Head of caudate nucleus (tissue), 42 donors: ENCODE measurements around the gene CLIC5.

Source experiments
- DNase-seq, 42 donors: peaks; one replicate each; pipeline versions ENCODE4 v3.0.0 to v3.0.0-alpha.2; 2020 to 2021; ENCODE audit warnings: mixed read lengths in 7 of 42
- intact Hi-C: fragments of 100-400 bp; cut with DNase I; formaldehyde crosslinking; loops from one replicate; pipeline ENCODE4 v1.15.0; 2022

The CLIC5 gene

GRCh38 chr6:45972795-45973503 is 42.7 kb downstream of the CLIC5 start:
- no peak for DNase-seq
- intact Hi-C loops, result no loop called here

GRCh38 chr6:45971287-45971686 is 44.4 kb downstream of the CLIC5 start:
- intact Hi-C loops, result no loop called here

GRCh38 chr6:45970326-45970725 is 45.3 kb downstream of the CLIC5 start:
- intact Hi-C loops, result no loop called here
- no peak for DNase-seq

More at GRCh38 chr6:45971287-45971686, 44.4 kb downstream of the CLIC5 start:
- no peak for DNase-seq

GRCh38 chr6:45969883-45970282 is 45.8 kb downstream of the CLIC5 start:
- no peak for DNase-seq
- intact Hi-C loops, result no loop called here

- no peak for DNase-seq
- intact Hi-C loops, result no loop called here
Observed at GRCh38 chr6:45969026-45969425, 46.6 kb downstream of the CLIC5 start.

- DNase-seq, result no peak
- intact Hi-C loops, result no loop called here
Observed at GRCh38 chr6:45967363-45967762, 48.3 kb downstream of the CLIC5 start.

DNA sequence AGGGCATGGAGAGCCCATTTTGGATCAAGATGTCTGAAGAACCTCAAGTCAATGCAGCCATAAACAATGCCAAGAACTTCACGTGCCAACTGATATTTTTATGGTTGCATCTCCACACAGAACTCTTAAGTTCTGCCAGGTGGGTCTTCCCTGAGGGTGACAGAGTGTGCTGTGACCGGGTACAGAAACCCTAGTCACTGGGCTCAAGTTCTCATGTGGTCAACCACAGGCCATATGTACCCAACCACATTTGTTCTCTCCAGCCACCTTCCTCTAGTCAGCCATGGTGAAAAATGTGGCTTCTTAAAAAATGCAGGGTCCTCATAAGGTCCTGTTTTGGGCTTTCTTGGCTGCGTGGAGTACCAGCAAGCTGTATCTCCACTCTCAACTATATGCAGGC is 48.9 kb downstream of the CLIC5 start:
- DNase-seq, result no peak

GRCh38 chr6:45966340-45966739 is 49.3 kb downstream of the CLIC5 start:
- intact Hi-C loops, result no loop called here
- no peak for DNase-seq

More for the DNA sequence above, 48.9 kb downstream of the CLIC5 start:
- intact Hi-C loops, result no loop called here

GRCh38 chr6:45965792-45966191 is 49.9 kb downstream of the CLIC5 start:
- intact Hi-C loops, result no loop called here
- no peak for DNase-seq

- intact Hi-C loops, result no loop called here
- no peak for DNase-seq
Observed at GRCh38 chr6:45965007-45965406, 50.7 kb downstream of the CLIC5 start.

- intact Hi-C loops, result no loop called here
- DNase-seq, result no peak
Observed at GRCh38 chr6:45964300-45964699, 51.4 kb downstream of the CLIC5 start.

DNA sequence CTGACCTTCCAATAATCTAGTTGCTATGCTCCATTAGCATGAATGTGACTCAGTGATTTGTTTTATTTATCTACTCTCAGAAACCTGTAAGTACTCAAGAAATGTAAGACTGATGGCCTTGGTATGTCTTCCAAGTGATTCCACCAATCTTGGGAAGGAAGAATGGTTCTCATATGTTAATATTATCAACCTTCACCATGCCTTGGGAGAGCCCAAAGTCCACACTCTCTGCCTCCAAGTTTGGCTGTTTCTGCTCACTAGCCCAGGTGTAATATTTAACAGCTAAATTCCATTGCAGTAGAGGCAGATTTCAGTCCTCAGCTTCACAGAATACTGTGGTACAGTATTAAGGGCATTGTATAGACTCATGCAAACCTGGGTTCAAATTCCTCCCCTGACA is 51.8 kb downstream of the CLIC5 start:
- intact Hi-C loops, result no loop called here
- DNase-seq, result no peak

DNA sequence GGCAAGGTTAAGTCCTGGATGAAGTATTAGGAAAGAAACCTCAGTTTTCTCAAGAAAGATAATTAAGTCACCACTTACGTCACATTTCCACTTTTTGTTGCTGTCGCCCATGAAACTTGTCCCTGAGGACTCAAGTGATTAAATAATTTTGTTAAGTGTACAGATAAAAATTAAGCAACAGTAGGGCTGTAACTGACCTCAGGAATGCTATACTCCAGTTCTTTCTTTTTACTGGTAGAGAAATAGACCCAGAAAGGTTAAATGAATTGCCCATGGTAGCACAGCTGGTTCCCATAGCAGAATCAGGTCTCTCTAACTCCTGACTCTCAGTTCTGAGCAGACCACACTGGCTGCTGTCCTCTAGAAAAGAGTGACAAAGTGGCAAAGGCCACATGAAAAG is 54.5 kb downstream of the CLIC5 start:
- no peak for DNase-seq
- intact Hi-C loops, result no loop called here

GRCh38 chr6:45959534-45960145 is 56.0 kb downstream of the CLIC5 start:
- DNase-seq, result no peak
- intact Hi-C loops, result no loop called here

DNA sequence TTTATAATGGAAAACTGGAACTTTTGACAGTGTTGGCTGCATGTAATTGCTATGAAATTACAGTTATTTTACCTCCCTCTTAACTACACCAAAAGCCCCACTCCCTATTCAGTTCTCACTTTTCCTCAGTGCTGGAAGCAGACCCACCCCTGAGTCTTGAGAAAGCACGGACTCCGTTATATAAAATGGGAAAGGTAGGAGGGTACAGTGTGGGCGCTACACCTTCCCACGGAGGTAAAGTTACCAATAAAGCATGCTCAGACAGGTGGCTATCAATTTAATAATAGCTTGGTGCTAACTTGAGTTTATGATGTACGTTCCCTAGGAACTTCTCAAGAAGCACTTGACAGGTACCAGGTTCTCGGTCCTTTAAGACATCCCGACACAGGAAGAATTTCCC is 59.0 kb downstream of the CLIC5 start:
- intact Hi-C loops, result no loop called here

DNA sequence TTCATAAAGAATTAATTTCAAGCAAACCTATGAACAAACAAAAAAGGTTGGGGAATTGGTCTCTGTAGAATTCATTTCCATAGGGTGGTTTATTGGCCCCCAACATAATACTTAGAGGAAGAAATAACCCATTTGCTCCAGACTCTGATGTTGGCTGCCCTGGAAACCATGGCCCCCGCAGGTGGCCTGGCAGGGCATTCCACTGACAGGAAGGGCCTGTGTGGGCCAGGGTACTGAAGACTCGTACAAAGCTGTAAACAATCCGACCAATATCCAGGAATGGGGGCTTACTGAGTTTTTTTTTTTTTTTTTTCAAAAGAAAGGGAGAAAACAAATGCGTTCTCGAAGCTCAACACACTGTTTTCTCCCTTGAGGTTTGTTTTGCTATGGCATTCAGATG is 59.5 kb downstream of the CLIC5 start:
- intact Hi-C loops, result no loop called here
- no peak for DNase-seq

More for the DNA sequence above, 59.0 kb downstream of the CLIC5 start:
- DNase-seq, result no peak

DNA sequence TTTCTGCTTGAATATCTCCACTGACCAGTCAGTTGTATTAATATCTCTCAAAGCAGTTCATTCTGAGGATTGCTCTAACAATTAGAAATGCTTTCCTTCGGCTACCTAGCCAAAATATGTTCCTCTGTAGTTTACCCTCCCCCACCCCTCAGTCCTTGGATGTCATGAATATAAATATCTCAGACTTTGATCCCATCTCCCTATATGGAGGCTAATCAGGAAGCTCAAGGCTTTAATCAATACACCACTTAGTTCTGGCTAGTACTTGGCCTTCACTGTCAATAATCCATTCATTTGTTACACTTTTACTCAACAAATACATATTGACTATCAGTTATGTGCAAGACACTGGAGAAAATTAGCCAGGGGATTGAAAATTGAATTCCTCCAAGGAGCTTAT is 60.1 kb downstream of the CLIC5 start:
- intact Hi-C loops, result no loop called here
- no peak for DNase-seq

- no peak for DNase-seq
- intact Hi-C loops, result no loop called here
Observed at GRCh38 chr6:45952546-45952945, 63.1 kb downstream of the CLIC5 start.

GRCh38 chr6:45952168-45952529 is 63.5 kb downstream of the CLIC5 start:
- intact Hi-C loops, result no loop called here
- no peak for DNase-seq

- intact Hi-C loops, result no loop called here
- no peak for DNase-seq
Observed at GRCh38 chr6:45951321-45952167, 64.1 kb downstream of the CLIC5 start.
